ENCODE results near the gene TMEM208. TPM values are rescaled to one million over a fixed set of nuclear protein-coding genes. Genes with fewer than 3 reads are reported as not detected.
A peak's percentile ranks its signal among the peaks of the same experiment; 100 is the strongest.

Gene TMEM208
- total RNA-seq, result 27.5 TPM

GRCh38 chr16:67226804-67227566, at the start of gene TMEM208:
Gene TMEM208 (plus strand): TSS chr16:67227130. CDS start chr16:67227219, 89 bp downstream.
- peak; percentile 98 to 99 (median 99) for DNase-seq (ENCODE audit: low read depth in 2 of 3, low spot score in 2 of 3)

GRCh38 chr16:67177743-67178699, 48.9 kb upstream of the TMEM208 start:
- no peak for DNase-seq (ENCODE audit: low read depth in 2 of 3, low spot score in 2 of 3)

GRCh38 chr16:67179421-67180080, 47.4 kb upstream of the TMEM208 start:
- DNase-seq (ENCODE audit: low read depth in 2 of 3, low spot score in 2 of 3), result no peak

GRCh38 chr16:67180166-67180565, 46.8 kb upstream of the TMEM208 start:
- DNase-seq (ENCODE audit: low read depth in 2 of 3, low spot score in 2 of 3), result no peak

GRCh38 chr16:67181346-67181745, 45.6 kb upstream of the TMEM208 start:
- DNase-seq (ENCODE audit: low read depth in 2 of 3, low spot score in 2 of 3), result no peak

GRCh38 chr16:67182288-67182687, 44.6 kb upstream of the TMEM208 start:
- no peak for DNase-seq (ENCODE audit: low read depth in 2 of 3, low spot score in 2 of 3)

GRCh38 chr16:67183284-67183626, 43.7 kb upstream of the TMEM208 start:
- DNase-seq (ENCODE audit: low read depth in 2 of 3, low spot score in 2 of 3), result no peak

- DNase-seq (ENCODE audit: low read depth in 2 of 3, low spot score in 2 of 3), result peak; percentile 90 to 98 (median 95)
Measured at GRCh38 chr16:67183627-67184452, 43.1 kb upstream of the TMEM208 start, which contains the start of gene MATCAP1. Gene MATCAP1 (minus strand): TSS chr16:67183963. CDS start chr16:67180610, 3,353 bp downstream.

- DNase-seq (ENCODE audit: low read depth in 2 of 3, low spot score in 2 of 3), result no peak
Measured at GRCh38 chr16:67184453-67184994, 42.4 kb upstream of the TMEM208 start.

GRCh38 chr16:67184995-67185650, 41.8 kb upstream of the TMEM208 start:
- peak in 2 of 3 donors; percentile 81 to 88 for DNase-seq (ENCODE audit: low read depth in 2 of 3, low spot score in 2 of 3)

GRCh38 chr16:67185651-67186134, 41.2 kb upstream of the TMEM208 start:
- no peak for DNase-seq (ENCODE audit: low read depth in 2 of 3, low spot score in 2 of 3)

GRCh38 chr16:67186550-67186950, 40.4 kb upstream of the TMEM208 start:
- no peak for DNase-seq (ENCODE audit: low read depth in 2 of 3, low spot score in 2 of 3)

- no peak for DNase-seq (ENCODE audit: low read depth in 2 of 3, low spot score in 2 of 3)
Measured at GRCh38 chr16:67187175-67187890, 39.6 kb upstream of the TMEM208 start.

- DNase-seq (ENCODE audit: low read depth in 2 of 3, low spot score in 2 of 3), result no peak
Measured at GRCh38 chr16:67188323-67188722, 38.6 kb upstream of the TMEM208 start.

GRCh38 chr16:67188798-67189197, 38.1 kb upstream of the TMEM208 start:
- DNase-seq (ENCODE audit: low read depth in 2 of 3, low spot score in 2 of 3), result no peak

- DNase-seq (ENCODE audit: low read depth in 2 of 3, low spot score in 2 of 3), result no peak
Measured at GRCh38 chr16:67190041-67190440, 36.9 kb upstream of the TMEM208 start, which contains the start of gene EXOC3L1. Gene EXOC3L1 (minus strand): TSS chr16:67190136. CDS start chr16:67189676, 460 bp downstream.

- DNase-seq (ENCODE audit: low read depth in 2 of 3, low spot score in 2 of 3), result no peak
Measured at GRCh38 chr16:67190448-67191399, 36.2 kb upstream of the TMEM208 start.
